ENCODE results near the gene ABI1.

The ABI1 gene

GRCh38 chr10:26831936-26832335 lies 28.8 kb downstream of the ABI1 start:
- CTCF ChIA-PET, result interaction anchor here (0.8 kb wide), 1 partner anchor 479 kb away, joined by 4 read pairs; no protein-coding TSS in a partner anchor

GRCh38 chr10:26829810-26830515 lies 30.8 kb downstream of the ABI1 start:
- POLR2A ChIA-PET, result no interaction called here
- H3K36me3 ChIP-seq (ENCODE audit: control insufficient read depth in 2 of 2, insufficient read depth in 1 of 2, low read length in 2 of 2), result no peaks in the 10 kb centered on the region; a peak in 1 of 3 replicates
- CTCF ChIA-PET, result no interaction called here
- H3K4me3 ChIP-seq (ENCODE audit: low read depth, low read length), result no peak overlapping the region
- 0 out of 2 replicates have a peak, but pooled peaks cover 6% of the 10 kb centered on the region for H3K4me1 ChIP-seq (ENCODE audit: control insufficient read depth, insufficient read depth, low read length)
- no peak overlapping the region for H3K27ac ChIP-seq (ENCODE audit: extremely low read depth, low read depth, low read length)
- TF ChIP-seq ZNF501 (tag by site-specific recombination; IDR thresholded peaks at IDR 0.05), result no peak
- no peak for TF ChIP-seq FEZF1 (tag by site-specific recombination; IDR thresholded peaks at IDR 0.05)
- no peak for TF ChIP-seq ZNF391 (tag by site-specific recombination; IDR thresholded peaks at IDR 0.05; ENCODE audit: borderline replicate concordance, low read depth)
- no peak for TF ChIP-seq ZFP3 (tag by site-specific recombination; IDR thresholded peaks at IDR 0.05; ENCODE audit: low read depth)
- TF ChIP-seq ZNF426 (tag by site-specific recombination; IDR thresholded peaks at IDR 0.05), result no peak
- TF ChIP-seq, protein P1, sequence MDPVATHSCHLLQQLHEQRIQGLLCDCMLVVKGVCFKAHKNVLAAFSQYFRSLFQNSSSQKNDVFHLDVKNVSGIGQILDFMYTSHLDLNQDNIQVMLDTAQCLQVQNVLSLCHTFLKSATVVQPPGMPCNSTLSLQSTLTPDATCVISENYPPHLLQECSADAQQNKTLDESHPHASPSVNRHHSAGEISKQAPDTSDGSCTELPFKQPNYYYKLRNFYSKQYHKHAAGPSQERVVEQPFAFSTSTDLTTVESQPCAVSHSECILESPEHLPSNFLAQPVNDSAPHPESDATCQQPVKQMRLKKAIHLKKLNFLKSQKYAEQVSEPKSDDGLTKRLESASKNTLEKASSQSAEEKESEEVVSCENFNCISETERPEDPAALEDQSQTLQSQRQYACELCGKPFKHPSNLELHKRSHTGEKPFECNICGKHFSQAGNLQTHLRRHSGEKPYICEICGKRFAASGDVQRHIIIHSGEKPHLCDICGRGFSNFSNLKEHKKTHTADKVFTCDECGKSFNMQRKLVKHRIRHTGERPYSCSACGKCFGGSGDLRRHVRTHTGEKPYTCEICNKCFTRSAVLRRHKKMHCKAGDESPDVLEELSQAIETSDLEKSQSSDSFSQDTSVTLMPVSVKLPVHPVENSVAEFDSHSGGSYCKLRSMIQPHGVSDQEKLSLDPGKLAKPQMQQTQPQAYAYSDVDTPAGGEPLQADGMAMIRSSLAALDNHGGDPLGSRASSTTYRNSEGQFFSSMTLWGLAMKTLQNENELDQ (tag by site-specific recombination; IDR thresholded peaks at IDR 0.05; ENCODE audit: low read depth), result no peak
- TF ChIP-seq ZNF785 (tag by site-specific recombination; IDR thresholded peaks at IDR 0.05), result no peak
- no peak for TF ChIP-seq ZNF211 (tag by site-specific recombination; IDR thresholded peaks at IDR 0.05; ENCODE audit: low read depth)
- H3K9me3 ChIP-seq (ENCODE audit: control insufficient read depth, insufficient read depth, low read depth, low read length), result no peaks in the 10 kb centered on the region

More at GRCh38 chr10:26831936-26832335, 28.8 kb downstream of the ABI1 start:
- H3K4me3 ChIP-seq (ENCODE audit: low read depth, low read length), result no peak overlapping the region
- H3K9me3 ChIP-seq (ENCODE audit: control insufficient read depth, insufficient read depth, low read depth, low read length), result no peaks in the 10 kb centered on the region
- H3K4me1 ChIP-seq (ENCODE audit: control insufficient read depth, insufficient read depth, low read length), result peaks cover 7% of the 10 kb centered on the region
- no peaks in the 10 kb centered on the region; a peak in 1 of 3 replicates for H3K36me3 ChIP-seq (ENCODE audit: control insufficient read depth in 2 of 2, insufficient read depth in 1 of 2, low read length in 2 of 2)
- TF ChIP-seq ZNF394 (tag by site-specific recombination; IDR thresholded peaks at IDR 0.05; ENCODE audit: borderline replicate concordance), result no peak
- TF ChIP-seq, protein P2, sequence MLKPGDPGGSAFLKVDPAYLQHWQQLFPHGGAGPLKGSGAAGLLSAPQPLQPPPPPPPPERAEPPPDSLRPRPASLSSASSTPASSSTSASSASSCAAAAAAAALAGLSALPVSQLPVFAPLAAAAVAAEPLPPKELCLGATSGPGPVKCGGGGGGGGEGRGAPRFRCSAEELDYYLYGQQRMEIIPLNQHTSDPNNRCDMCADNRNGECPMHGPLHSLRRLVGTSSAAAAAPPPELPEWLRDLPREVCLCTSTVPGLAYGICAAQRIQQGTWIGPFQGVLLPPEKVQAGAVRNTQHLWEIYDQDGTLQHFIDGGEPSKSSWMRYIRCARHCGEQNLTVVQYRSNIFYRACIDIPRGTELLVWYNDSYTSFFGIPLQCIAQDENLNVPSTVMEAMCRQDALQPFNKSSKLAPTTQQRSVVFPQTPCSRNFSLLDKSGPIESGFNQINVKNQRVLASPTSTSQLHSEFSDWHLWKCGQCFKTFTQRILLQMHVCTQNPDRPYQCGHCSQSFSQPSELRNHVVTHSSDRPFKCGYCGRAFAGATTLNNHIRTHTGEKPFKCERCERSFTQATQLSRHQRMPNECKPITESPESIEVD (tag by site-specific recombination; IDR thresholded peaks at IDR 0.05), result peak; percentile 24; the same call in 1 of the 2 replicates
- no peak overlapping the region for H3K27ac ChIP-seq (ENCODE audit: extremely low read depth, low read depth, low read length)
- POLR2A ChIA-PET, result no interaction called here

DNA sequence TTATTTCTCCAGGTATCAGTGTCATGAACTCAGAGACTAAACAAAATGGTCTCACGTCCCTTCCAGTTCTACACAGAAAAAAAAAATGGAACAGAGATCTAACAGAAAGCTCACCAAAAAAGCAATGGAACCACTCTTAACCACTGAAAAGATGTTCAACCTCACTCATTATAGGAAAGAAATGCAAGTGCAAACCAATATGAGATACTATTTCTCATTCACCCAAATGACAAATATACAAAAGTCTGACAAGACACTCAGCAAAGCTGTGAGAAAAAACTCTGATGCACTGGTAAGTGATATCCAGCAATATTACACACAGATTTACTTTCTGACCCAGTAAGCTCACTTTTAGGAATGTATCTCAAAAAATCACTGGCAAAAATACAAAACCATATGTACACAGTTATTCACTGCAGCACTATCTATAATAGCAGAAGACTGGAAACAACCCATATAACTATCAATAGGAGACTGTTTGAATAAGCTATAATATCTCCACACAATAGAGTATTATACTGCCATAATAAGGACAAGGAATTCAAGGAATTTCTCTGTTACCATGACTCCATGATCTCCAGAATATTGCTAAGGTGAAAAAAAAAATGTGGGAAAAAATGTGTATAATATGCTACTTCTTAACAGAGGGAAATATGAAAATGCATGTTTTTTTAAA lies 36.6 kb downstream of the ABI1 start:
- Histone ChIP-seq H3K9me3 (ENCODE audit: control insufficient read depth, insufficient read depth, low read depth, low read length) (no peaks in the 10 kb centered on the region), H3K4me1 (ENCODE audit: control insufficient read depth, insufficient read depth, low read length) (no peaks in the 10 kb centered on the region), H3K36me3 (ENCODE audit: control insufficient read depth in 2 of 2, insufficient read depth in 1 of 2, low read length in 2 of 2) (peaks cover 0 to 6% of the 10 kb centered on the region in 2 experiments; a peak in 1 of 3 replicates), H3K27ac (ENCODE audit: extremely low read depth, low read depth, low read length) (no peak overlapping the region), H3K4me3 (ENCODE audit: low read depth, low read length) (no peak overlapping the region)
- ChIA-PET CTCF (interaction anchor here (0.6 to 0.8 kb wide), 3 partner anchors 57 to 217 kb away, joined by 3 to 4 read pairs (median 3); no protein-coding TSS in a partner anchor), POLR2A (no interaction called here)
- no peak for TF ChIP-seq ZNF621 (tag by site-specific recombination; IDR thresholded peaks at IDR 0.05)
- 0 out of 2 replicates have a peak, but pooled peaks have one; percentile 16 for TF ChIP-seq ZNF146 (tag by site-specific recombination; IDR thresholded peaks at IDR 0.05)

Data from HEK293 (cell line).